OCI-LY1 (cell line): ENCODE measurements around the gene COPS2.
A peak's percentile ranks its signal among the peaks of the same experiment; 100 is the strongest.

Experiments used
- H2AFZ ChIP-seq: fragments of 200-600 bp; sonication (generic), shearing (Covaris generic); 2 replicates; pipeline ENCODE4 v1.6.0; 2014; ENCODE audit warnings: antibody characterized with exemption, mild to moderate bottlenecking, low read length
- H3F3A ChIP-seq: fragments of 200-600 bp; sonication (generic), shearing (Covaris generic); 2 replicates; pipeline ENCODE4 v1.6.0; 2014; ENCODE audit warnings: mild to moderate bottlenecking, antibody characterized with exemption, low read length, moderate library complexity; ENCODE audit not compliant: insufficient read depth
- H3K27ac ChIP-seq: fragments of 200-600 bp; sonication (generic); 2 replicates; pipeline ENCODE4 v1.5.1; 2014; ENCODE audit warnings: low read length, mixed run types, mild to moderate bottlenecking, low read depth; ENCODE audit not compliant: poor library complexity, severe bottlenecking
- H3K27me3 ChIP-seq: fragments of 200-600 bp; sonication (generic); 2 replicates; pipeline ENCODE4 v1.6.0; 2014; ENCODE audit warnings: antibody characterized with exemption, mild to moderate bottlenecking, low read length, moderate library complexity; ENCODE audit not compliant: insufficient read depth
- H3K36me3 ChIP-seq: fragments of 200-600 bp; sonication (generic); 2 replicates; pipeline ENCODE4 v1.6.1; 2014; ENCODE audit warnings: mild to moderate bottlenecking, antibody characterized with exemption, low read length, moderate library complexity, mixed read lengths; ENCODE audit not compliant: insufficient read depth
- H3K4me1 ChIP-seq: fragments of 200-600 bp; sonication (generic); 2 replicates; pipeline ENCODE4 v1.5.1; 2014; ENCODE audit warnings: mild to moderate bottlenecking, low read length, moderate library complexity; ENCODE audit not compliant: insufficient read depth, severe bottlenecking
- H3K4me2 ChIP-seq: fragments of 200-600 bp; sonication (generic), shearing (Covaris generic); 2 replicates; pipeline ENCODE4 v1.6.1; 2014; ENCODE audit warnings: low read length
- H3K4me3 ChIP-seq: fragments of 200-600 bp; sonication (generic); 2 replicates; pipeline ENCODE4 v1.5.1; 2014; ENCODE audit warnings: low read length, low read depth, mild to moderate bottlenecking, mixed read lengths; ENCODE audit not compliant: poor library complexity, severe bottlenecking
- H3K79me2 ChIP-seq: fragments of 200-600 bp; shearing (Covaris generic); 2 replicates; pipeline ENCODE4 v1.6.1; 2016; ENCODE audit warnings: mixed run types, low read length, mixed read lengths; ENCODE audit not compliant: insufficient read depth
- H3K9ac ChIP-seq: fragments of 200-600 bp; sonication (generic), shearing (Covaris generic); 2 replicates; pipeline ENCODE4 v1.6.1; 2014; ENCODE audit warnings: mild to moderate bottlenecking, low read length, mixed read lengths
- H3K9me2 ChIP-seq: fragments of 200-600 bp; sonication (generic), shearing (Covaris generic); 2 replicates; pipeline ENCODE4 v1.6.1; 2014; ENCODE audit warnings: low read depth, mild to moderate bottlenecking, low read length, mixed read lengths
- H3K9me3 ChIP-seq: fragments of 200-600 bp; shearing (Covaris generic); 2 replicates; pipeline ENCODE4 v1.6.1; 2014; ENCODE audit warnings: low read length, mixed read lengths
- H4K20me1 ChIP-seq: fragments of 200-600 bp; sonication (generic), shearing (Covaris generic); 2 replicates; pipeline ENCODE4 v1.6.0; 2016; ENCODE audit warnings: mild to moderate bottlenecking, low read length; ENCODE audit not compliant: insufficient read depth
- CTCF ChIP-seq: fragments of 200-600 bp; sonication (generic), shearing (Covaris generic); IDR thresholded peaks from 2 replicates; pipeline ENCODE4 v1.5.1; 2017; ENCODE audit warnings: mild to moderate bottlenecking, antibody characterized with exemption, low read length, moderate library complexity, mixed read lengths
- EZH2 ChIP-seq: fragments of 200-600 bp; sonication (generic), shearing (Covaris generic); IDR thresholded peaks from 2 replicates; pipeline ENCODE4 v1.8.0; 2017; ENCODE audit warnings: borderline replicate concordance, mixed run types, mild to moderate bottlenecking, antibody characterized with exemption, low read length, moderate library complexity, mixed read lengths

The COPS2 gene

DNA sequence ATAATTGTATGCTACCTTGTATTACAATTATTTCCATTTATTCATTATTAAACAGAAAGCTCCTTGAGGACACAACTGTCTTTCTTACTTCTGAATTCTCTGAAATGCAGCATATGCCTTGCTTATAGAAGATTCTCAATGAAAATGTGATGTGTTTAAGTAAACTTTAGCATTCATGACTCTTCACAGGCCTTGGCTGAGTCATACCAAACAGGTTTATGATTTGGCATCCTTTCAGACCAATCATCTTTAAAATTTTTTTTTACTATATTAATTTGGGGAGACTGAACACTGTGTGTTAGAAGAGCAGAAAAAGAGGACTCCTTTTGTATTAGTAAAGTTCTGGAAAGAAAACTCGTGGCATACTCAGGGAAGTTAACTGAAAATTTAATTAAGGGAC, 8.3 kb upstream of the COPS2 start:
- Histone ChIP-seq H3K4me3 (no peak overlapping the region), H3K4me2 (no peak overlapping the region), H3F3A (no peaks in the 10 kb centered on the region), H3K9me2 (no peaks in the 10 kb centered on the region), H2AFZ (no peak overlapping the region), H3K27ac (no peak overlapping the region), H4K20me1 (no peaks in the 10 kb centered on the region), H3K79me2 (no peaks in the 10 kb centered on the region), H3K4me1 (no peaks in the 10 kb centered on the region), H3K36me3 (peaks cover 11% of the 10 kb centered on the region), H3K27me3 (no peaks in the 10 kb centered on the region), H3K9me3 (no peaks in the 10 kb centered on the region; the same call in 1 of the 2 replicates), H3K9ac (no peak overlapping the region)
- TF ChIP-seq CTCF, result no peak

- no peak for TF ChIP-seq EZH2
- TF ChIP-seq CTCF, result no peak
- Histone ChIP-seq H3K9ac (peak overlapping the region; percentile 77), H3K4me2 (peak overlapping the region; percentile 99), H3K9me3 (no peaks in the 10 kb centered on the region), H3K9me2 (no peaks in the 10 kb centered on the region), H3K27ac (no peak overlapping the region), H3K4me3 (peak overlapping the region; percentile 94), H4K20me1 (no peaks in the 10 kb centered on the region), H3F3A (0 out of 2 replicates have a peak, but pooled peaks cover 5% of the 10 kb centered on the region), H3K79me2 (peaks cover 50% of the 10 kb centered on the region), H3K4me1 (peaks cover 33% of the 10 kb centered on the region), H2AFZ (peak overlapping the region; percentile 77), H3K36me3 (0 out of 2 replicates have a peak, but pooled peaks cover 5% of the 10 kb centered on the region), H3K27me3 (no peaks in the 10 kb centered on the region)
Measured at GRCh38 chr15:49155834-49156627, 632 bp upstream of the COPS2 start.

GRCh38 chr15:49154799-49155109, 645 bp downstream of the COPS2 start:
- Histone ChIP-seq H2AFZ (no peak overlapping the region), H3K9me3 (no peaks in the 10 kb centered on the region), H3K27ac (peak overlapping the region; percentile 54), H3K9ac (peak overlapping the region; percentile 96), H3K4me3 (peak overlapping the region; percentile 94), H3K79me2 (peaks cover 62% of the 10 kb centered on the region), H3K9me2 (no peaks in the 10 kb centered on the region), H3K4me1 (peaks cover 33% of the 10 kb centered on the region), H3K27me3 (no peaks in the 10 kb centered on the region), H3K4me2 (peak overlapping the region; percentile 98), H3F3A (0 out of 2 replicates have a peak, but pooled peaks cover 5% of the 10 kb centered on the region), H4K20me1 (peaks cover 2% of the 10 kb centered on the region; the same call in 1 of the 2 replicates), H3K36me3 (peaks cover 11% of the 10 kb centered on the region)
- TF ChIP-seq EZH2 (no peak), CTCF (no peak)
